ENCODE results near the gene RNASEH2A.

DNA sequence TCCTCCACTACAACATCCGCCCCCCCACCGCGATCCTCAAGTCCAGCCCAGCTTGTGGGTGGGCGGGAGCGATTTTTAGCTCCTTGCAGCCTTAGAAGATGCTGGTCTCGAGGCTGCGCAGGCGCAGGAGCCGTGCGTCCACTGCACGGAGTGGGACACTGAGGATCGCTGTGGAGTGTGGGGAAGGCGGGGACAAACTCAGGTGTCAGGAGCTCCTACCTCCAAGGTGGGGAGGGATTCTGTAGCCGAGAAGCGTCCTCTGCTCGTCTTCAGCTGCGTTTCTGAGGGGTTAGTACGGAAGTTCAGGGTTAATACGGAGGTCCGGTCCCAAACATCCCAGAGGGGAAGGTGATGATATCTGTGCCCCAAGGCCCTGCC lies 28.2 kb downstream of the RNASEH2A start, which contains the start of gene RTBDN:
- no peak for TF ChIP-seq POLR2AphosphoS5 (IDR thresholded peaks at IDR 0.05)
- TF ChIP-seq, protein P1, sequence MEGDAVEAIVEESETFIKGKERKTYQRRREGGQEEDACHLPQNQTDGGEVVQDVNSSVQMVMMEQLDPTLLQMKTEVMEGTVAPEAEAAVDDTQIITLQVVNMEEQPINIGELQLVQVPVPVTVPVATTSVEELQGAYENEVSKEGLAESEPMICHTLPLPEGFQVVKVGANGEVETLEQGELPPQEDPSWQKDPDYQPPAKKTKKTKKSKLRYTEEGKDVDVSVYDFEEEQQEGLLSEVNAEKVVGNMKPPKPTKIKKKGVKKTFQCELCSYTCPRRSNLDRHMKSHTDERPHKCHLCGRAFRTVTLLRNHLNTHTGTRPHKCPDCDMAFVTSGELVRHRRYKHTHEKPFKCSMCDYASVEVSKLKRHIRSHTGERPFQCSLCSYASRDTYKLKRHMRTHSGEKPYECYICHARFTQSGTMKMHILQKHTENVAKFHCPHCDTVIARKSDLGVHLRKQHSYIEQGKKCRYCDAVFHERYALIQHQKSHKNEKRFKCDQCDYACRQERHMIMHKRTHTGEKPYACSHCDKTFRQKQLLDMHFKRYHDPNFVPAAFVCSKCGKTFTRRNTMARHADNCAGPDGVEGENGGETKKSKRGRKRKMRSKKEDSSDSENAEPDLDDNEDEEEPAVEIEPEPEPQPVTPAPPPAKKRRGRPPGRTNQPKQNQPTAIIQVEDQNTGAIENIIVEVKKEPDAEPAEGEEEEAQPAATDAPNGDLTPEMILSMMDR (IDR thresholded peaks at IDR 0.05), result no peak
